Measurements from ENCODE around the gene HELZ2. TPM values are rescaled to one million over a fixed set of nuclear protein-coding genes. Genes with fewer than 3 reads are reported as not detected.
A peak's percentile ranks its signal among the peaks of the same experiment; 100 is the strongest.

The HELZ2 gene
- polyA plus RNA-seq, 1 of the 3 experiments (the other 2 are of a cell fraction): 7.6 TPM

- ChIA-PET POLR2A (interaction anchor here (0.6 to 1.4 kb wide), 9 partner anchors 16 to 502 kb away, joined by 3 to 16 read pairs (median 3); partner anchors contain the start of genes HELZ2, PPDPF, RTEL1 and TPD52L2), CTCF (interaction anchor here (0.6 to 6.3 kb wide), 49 partner anchors 8 to 499 kb away, joined by 3 to 82 read pairs (median 5); partner anchors contain the start of genes C20orf204, PPDPF, PRPF6 and SAMD10)
- Histone ChIP-seq H4K20me1 (ENCODE audit: insufficient read depth) (no peaks in the 10 kb centered on the region), H3K27me3 (ENCODE audit: insufficient read depth) (no peaks in the 10 kb centered on the region), H3K27ac (ENCODE audit: low read depth in 2 of 2, low read length in 1 of 2) (peak within 1 kb of the TSS in 1 of 2 experiments; percentile 76; a peak in 2 of 4 replicates), H3K79me2 (ENCODE audit: insufficient read depth) (no peaks in the 10 kb centered on the region), H3K4me3 (ENCODE audit: low read depth in 2 of 2, low read length in 1 of 2) (peak within 1 kb of the TSS in 1 of 2 experiments; percentile 29; a peak in 2 of 4 replicates), H3K9me2 (no peaks in the 10 kb centered on the region), H3K9me3 (no peaks in the 10 kb centered on the region), H3K4me2 (0 out of 2 replicates have a peak within 1 kb of the TSS, but pooled peaks have one; percentile 52), H3K4me1 (ENCODE audit: control insufficient read depth in 1 of 2, insufficient read depth in 2 of 2, low read depth in 1 of 2, low read length in 1 of 2) (peaks cover 0 to 32% of the 10 kb centered on the region in 2 experiments; a peak in 1 of 4 replicates), H3K36me3 (replicated peaks in 1 of 2; ENCODE audit: control insufficient read depth in 1 of 2, insufficient read depth in 2 of 2, low read length in 1 of 2) (no peaks in the 10 kb centered on the region), H3F3A (replicated peaks; ENCODE audit: insufficient read depth) (no peaks in the 10 kb centered on the region), H3K9ac (no peak within 1 kb of the TSS), H2AFZ (ENCODE audit: low read depth) (peak within 1 kb of the TSS; percentile 8; the same call in 1 of the 2 replicates)
- no peak for TF ChIP-seq MAX (IDR thresholded peaks at IDR 0.05; ENCODE audit: low read depth)
- TF ChIP-seq, protein P1, sequence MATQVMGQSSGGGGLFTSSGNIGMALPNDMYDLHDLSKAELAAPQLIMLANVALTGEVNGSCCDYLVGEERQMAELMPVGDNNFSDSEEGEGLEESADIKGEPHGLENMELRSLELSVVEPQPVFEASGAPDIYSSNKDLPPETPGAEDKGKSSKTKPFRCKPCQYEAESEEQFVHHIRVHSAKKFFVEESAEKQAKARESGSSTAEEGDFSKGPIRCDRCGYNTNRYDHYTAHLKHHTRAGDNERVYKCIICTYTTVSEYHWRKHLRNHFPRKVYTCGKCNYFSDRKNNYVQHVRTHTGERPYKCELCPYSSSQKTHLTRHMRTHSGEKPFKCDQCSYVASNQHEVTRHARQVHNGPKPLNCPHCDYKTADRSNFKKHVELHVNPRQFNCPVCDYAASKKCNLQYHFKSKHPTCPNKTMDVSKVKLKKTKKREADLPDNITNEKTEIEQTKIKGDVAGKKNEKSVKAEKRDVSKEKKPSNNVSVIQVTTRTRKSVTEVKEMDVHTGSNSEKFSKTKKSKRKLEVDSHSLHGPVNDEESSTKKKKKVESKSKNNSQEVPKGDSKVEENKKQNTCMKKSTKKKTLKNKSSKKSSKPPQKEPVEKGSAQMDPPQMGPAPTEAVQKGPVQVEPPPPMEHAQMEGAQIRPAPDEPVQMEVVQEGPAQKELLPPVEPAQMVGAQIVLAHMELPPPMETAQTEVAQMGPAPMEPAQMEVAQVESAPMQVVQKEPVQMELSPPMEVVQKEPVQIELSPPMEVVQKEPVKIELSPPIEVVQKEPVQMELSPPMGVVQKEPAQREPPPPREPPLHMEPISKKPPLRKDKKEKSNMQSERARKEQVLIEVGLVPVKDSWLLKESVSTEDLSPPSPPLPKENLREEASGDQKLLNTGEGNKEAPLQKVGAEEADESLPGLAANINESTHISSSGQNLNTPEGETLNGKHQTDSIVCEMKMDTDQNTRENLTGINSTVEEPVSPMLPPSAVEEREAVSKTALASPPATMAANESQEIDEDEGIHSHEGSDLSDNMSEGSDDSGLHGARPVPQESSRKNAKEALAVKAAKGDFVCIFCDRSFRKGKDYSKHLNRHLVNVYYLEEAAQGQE (IDR thresholded peaks at IDR 0.05; ENCODE audit: low read depth, low read length): no peak
- TF ChIP-seq JUND (IDR thresholded peaks at IDR 0.05): no peak
- TF ChIP-seq GABPA (IDR thresholded peaks at IDR 0.05; ENCODE audit: low read depth): no peak
- no peak for TF ChIP-seq MXI1 (IDR thresholded peaks at IDR 0.05; ENCODE audit: low read depth, low read length)
- TF ChIP-seq TEAD4 (IDR thresholded peaks at IDR 0.05; ENCODE audit: borderline replicate concordance, insufficient read depth): no peak
- no peak for TF ChIP-seq TCF12 (IDR thresholded peaks at IDR 0.05)
- no peak for TF ChIP-seq YY1 (IDR thresholded peaks at IDR 0.05; ENCODE audit: low read depth)
- TF ChIP-seq RAD21 (IDR thresholded peaks at IDR 0.05; ENCODE audit: low read length): no peak
- TF ChIP-seq FOXJ3 (CRISPR knock-in tag; IDR thresholded peaks at IDR 0.05): no peak; the same call in 1 of the 2 replicates
- TF ChIP-seq USF2 (IDR thresholded peaks at IDR 0.05; ENCODE audit: borderline replicate concordance, low read depth, low read length): no peak
- no peak for TF ChIP-seq CHD2 (IDR thresholded peaks at IDR 0.05; ENCODE audit: low read length, partially characterized antibody)
- TF ChIP-seq RFX5 (IDR thresholded peaks at IDR 0.05; ENCODE audit: low read length): no peak
- no peak for TF ChIP-seq TAF1 (IDR thresholded peaks at IDR 0.05; ENCODE audit: borderline replicate concordance, low read depth, low read length)
- no peak for TF ChIP-seq POLR2AphosphoS5 (IDR thresholded peaks at IDR 0.05; ENCODE audit: low read depth, low read length)
- TF ChIP-seq EP300 (IDR thresholded peaks at IDR 0.05; ENCODE audit: borderline replicate concordance in 1 of 2, low read depth in 1 of 2, low read length in 1 of 2): no peak
- 81% methylated on average over 12 of the region's 29 CpGs for WGBS (ENCODE audit: low lambda C conversion rate)
- DNase-seq: no peak
Observed at GRCh38 chr20:63536997-63537524, 37.0 kb downstream of the HELZ2 start, which contains the start of gene PTK6. PTK6 (minus strand) TSS chr20:63537376; CDS start chr20:63537314, 62 bp downstream.

Measured in SK-N-SH (cell line).